Subcutaneous abdominal adipose tissue (tissue), 5 donors: ENCODE measurements around the gene TMCC3.

ENCODE experiments used
- H3K27ac ChIP-seq: one replicate; pipeline ENCODE4 v1.7.0; 2013; ENCODE audit warnings: low read depth, mild to moderate bottlenecking, inconsistent platforms, low read length, moderate library complexity
- H3K27me3 ChIP-seq, 5 donors: one replicate each; pipeline ENCODE4 v1.7.0; 2013; ENCODE audit warnings: low read length in 5 of 5, inconsistent platforms in 1 of 5; ENCODE audit not compliant: control insufficient read depth in 5 of 5, insufficient read depth in 4 of 5
- H3K36me3 ChIP-seq, 5 donors: one replicate each; pipeline ENCODE4 v1.7.0; 2013; ENCODE audit warnings: low read length in 5 of 5; ENCODE audit not compliant: control insufficient read depth in 5 of 5, insufficient read depth in 5 of 5
- H3K4me1 ChIP-seq, 5 donors: one replicate each; pipeline ENCODE4 v1.7.0; 2013; ENCODE audit warnings: low read length in 5 of 5, mild to moderate bottlenecking in 3 of 5, moderate library complexity in 1 of 5; ENCODE audit not compliant: control insufficient read depth in 5 of 5, insufficient read depth in 5 of 5
- H3K4me3 ChIP-seq, 5 donors: one replicate each; pipeline ENCODE4 v1.7.0; 2013; ENCODE audit warnings: low read length in 5 of 5, low read depth in 1 of 5
- H3K9ac ChIP-seq, 5 donors: one replicate each; pipeline ENCODE4 v1.7.0; 2013; ENCODE audit warnings: low read length in 5 of 5, mild to moderate bottlenecking in 4 of 5, moderate library complexity in 3 of 5
- H3K9me3 ChIP-seq, 5 donors: one replicate each; pipeline ENCODE4 v1.7.0; 2013; ENCODE audit warnings: low read length in 5 of 5; ENCODE audit not compliant: control insufficient read depth in 5 of 5
- donor health status: healthy.
- donor health status: healthy.
- donor health status: healthy.
- donor health status: healthy.
- donor health status: healthy.

TMCC3 gene

DNA sequence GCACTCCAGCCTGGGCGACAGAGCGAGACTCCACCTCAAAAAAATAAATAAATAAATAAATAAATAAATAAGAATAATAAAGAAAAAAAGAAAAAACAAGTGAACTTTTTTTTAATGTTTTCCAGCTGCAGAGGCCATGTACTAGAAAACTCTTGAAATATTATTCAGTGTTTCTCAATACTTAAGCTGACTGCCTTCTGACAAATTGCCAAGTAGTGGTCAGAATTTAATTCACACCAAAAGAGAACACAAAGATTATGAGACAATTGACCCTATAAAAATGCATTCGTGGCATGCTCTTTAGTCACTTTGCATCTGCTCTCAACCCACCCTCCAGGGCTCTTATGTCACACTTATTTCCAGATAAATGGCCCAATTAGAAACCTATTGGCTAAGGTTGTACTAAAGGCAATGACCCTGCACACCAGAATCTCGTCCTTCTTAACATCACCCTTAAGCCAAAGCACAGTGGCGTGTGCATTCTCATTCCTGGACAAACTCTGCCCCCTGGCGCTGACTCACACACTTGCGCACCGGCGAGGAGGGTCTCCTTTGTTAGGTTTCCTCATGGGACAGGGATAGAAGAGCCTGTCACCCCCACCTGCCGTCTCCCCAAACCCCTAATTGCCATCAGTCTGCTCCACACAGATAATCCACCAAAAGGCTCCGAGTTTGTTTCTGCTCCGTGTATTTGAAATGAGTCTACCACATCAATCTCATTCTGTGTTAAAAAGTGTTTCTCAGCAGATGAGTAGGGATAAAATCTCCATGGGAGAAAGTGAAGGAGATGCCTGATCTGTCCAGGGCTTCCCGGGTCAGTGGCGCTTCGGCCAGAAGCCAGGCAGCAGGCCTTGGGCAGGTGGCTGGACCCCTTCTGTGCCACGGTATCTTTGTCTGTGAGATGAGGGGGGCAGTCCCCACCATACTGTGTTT lies 117.6 kb downstream of the TMCC3 start:
- H3K9me3 ChIP-seq, result no peaks in the 10 kb centered on the region
- H3K36me3 ChIP-seq, result no peaks in the 10 kb centered on the region

DNA sequence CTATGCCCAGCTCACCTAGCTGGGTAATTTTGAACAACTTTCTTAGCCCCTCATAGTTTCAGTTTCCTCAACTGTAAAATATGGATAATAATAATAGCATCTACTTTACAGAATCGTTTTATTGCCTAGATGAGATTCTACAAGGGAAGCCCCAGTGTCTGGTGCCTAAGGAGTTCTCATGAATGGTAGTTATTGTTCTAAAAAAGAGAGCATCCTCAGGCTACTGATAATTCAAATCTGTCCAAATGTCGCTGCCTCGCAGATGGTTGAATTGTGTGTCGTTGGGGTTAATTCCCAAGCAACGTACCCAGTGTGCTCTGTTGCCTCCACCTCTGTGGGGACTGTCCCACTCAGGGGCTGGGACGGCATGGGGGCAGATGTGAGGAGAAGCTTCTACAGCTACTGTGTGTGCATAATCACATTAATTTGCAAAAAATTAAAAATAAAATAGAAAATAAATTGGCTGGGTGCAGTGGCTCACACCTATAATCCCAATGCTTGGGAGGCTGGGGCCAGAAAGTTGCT lies 119.1 kb downstream of the TMCC3 start:
- Histone ChIP-seq H3K27ac (no peak overlapping the region), H3K27me3 (no peaks in the 10 kb centered on the region), H3K9ac (no peak overlapping the region), H3K4me3 (no peak overlapping the region), H3K4me1 (peaks cover 0 to 7% (median 2%) of the 10 kb centered on the region in 5 donors), H3K9me3 (no peaks in the 10 kb centered on the region), H3K36me3 (no peaks in the 10 kb centered on the region)

More for the DNA sequence above, 117.6 kb downstream of the TMCC3 start:
- H3K27ac ChIP-seq, result no peak overlapping the region
- no peak overlapping the region for H3K4me3 ChIP-seq
- H3K4me1 ChIP-seq, result peaks cover 0 to 7% (median 2%) of the 10 kb centered on the region in 5 donors
- no peaks in the 10 kb centered on the region for H3K27me3 ChIP-seq
- H3K9ac ChIP-seq, result no peak overlapping the region

DNA sequence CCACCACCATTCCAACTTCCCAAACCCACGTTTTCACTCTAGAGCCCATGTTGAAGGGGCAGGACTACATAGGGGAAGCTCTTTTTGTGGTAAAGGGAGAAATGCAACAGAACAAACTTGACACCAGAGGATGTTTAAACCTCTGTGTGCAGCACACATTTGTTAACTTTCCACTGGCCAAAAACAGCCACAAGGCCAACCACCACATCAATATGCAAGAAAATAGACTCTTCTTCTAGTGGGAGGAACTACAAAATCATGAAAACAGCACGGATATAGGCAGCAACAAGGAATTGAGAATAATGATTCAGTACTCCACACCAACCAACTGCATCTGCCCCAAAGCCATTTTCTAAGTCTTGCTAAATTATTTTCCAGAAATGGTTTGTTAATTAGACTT lies 124.4 kb downstream of the TMCC3 start:
- Histone ChIP-seq H3K4me1 (no peaks in the 10 kb centered on the region), H3K4me3 (no peak overlapping the region), H3K36me3 (no peaks in the 10 kb centered on the region), H3K27ac (no peak overlapping the region), H3K27me3 (no peaks in the 10 kb centered on the region), H3K9ac (no peak overlapping the region), H3K9me3 (no peaks in the 10 kb centered on the region)
